Mucosa of stomach (tissue), 1 donor: Measurements from ENCODE around the gene EXOC3.
"Not testable (repeated sequence)": the region's sequence is repeated elsewhere in the genome, so short reads cannot be mapped to it uniquely, and the experiment has no call there.

Experiments used
- H3K27me3 ChIP-seq: one replicate; pipeline ENCODE4 v1.7.0; 2013; ENCODE audit warnings: mild to moderate bottlenecking, low read length; ENCODE audit not compliant: control insufficient read depth, insufficient read depth
- H3K36me3 ChIP-seq: one replicate; pipeline ENCODE4 v1.7.0; 2013; ENCODE audit warnings: low read length; ENCODE audit not compliant: control insufficient read depth, insufficient read depth
- H3K4me1 ChIP-seq: one replicate; pipeline ENCODE4 v1.7.0; 2013; ENCODE audit warnings: mild to moderate bottlenecking, low read length; ENCODE audit not compliant: control insufficient read depth, insufficient read depth
- H3K4me3 ChIP-seq: one replicate; pipeline ENCODE4 v1.7.0; 2013; ENCODE audit warnings: low read length
- H3K9ac ChIP-seq: one replicate; pipeline ENCODE4 v1.7.0; 2013; ENCODE audit warnings: mild to moderate bottlenecking, low read length, moderate library complexity
- H3K9me3 ChIP-seq: one replicate; pipeline ENCODE4 v1.7.0; 2013; ENCODE audit warnings: mild to moderate bottlenecking, low read length, moderate library complexity; ENCODE audit not compliant: control insufficient read depth
- donor health status: Pancreatic carcinoma.

The EXOC3 gene

DNA sequence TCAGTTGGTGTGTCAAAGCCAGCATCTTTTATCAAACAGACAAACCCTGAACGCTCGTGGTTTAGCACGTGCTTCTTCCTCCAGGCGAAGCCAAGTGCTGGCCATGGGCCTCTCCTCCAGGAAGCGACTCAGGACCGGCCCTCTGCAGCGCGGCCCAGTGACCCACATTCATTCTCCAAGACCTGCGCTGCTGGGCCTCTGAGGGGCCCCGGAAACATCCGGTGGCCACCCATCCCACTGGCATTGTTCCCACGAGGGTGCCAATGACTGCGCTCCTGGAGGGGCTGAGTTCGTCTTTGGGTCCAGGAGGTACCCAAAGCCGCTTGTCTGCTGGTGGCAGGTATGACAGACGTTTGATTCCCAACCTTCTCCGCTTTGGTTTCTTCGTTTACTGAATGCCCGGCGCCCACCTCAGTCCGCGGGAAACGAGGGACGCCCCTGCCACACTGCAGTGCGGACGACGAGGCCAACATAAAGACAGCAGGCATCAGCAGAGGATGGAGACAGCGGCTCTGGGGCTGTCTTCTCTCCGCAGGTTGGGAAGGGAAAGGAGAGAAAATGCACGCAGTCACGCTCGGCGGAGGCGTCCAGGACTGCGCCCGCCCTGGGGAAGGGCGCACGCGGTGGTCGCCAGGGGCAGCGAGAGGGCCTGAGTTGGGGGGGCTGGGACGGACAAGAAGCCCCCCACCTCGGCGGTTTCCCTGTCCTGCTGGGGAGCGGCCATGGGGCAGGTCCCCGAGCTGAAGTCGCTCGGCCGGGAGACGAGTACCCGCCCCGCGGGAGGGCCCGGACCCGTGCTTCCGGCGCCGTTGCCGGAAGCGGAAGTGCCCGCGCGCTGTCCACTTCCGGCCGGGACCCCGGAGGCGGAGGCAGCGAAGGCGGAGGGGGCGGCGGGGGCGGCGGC is at the start of gene EXOC3:
TSS of gene EXOC3 (plus strand) at position 842 of the 904 bp plus-strand sequence. CDS start 3,030 bp downstream, outside the sequence.
- Histone ChIP-seq H3K4me1 (peaks cover 19% of the 10 kb centered on the region), H3K9me3 (no peaks in the 10 kb centered on the region), H3K4me3 (peak within 1 kb of the TSS; percentile 92), H3K27me3 (no peaks in the 10 kb centered on the region), H3K9ac (peak within 1 kb of the TSS; percentile 87), H3K36me3 (peaks cover 3% of the 10 kb centered on the region)

DNA sequence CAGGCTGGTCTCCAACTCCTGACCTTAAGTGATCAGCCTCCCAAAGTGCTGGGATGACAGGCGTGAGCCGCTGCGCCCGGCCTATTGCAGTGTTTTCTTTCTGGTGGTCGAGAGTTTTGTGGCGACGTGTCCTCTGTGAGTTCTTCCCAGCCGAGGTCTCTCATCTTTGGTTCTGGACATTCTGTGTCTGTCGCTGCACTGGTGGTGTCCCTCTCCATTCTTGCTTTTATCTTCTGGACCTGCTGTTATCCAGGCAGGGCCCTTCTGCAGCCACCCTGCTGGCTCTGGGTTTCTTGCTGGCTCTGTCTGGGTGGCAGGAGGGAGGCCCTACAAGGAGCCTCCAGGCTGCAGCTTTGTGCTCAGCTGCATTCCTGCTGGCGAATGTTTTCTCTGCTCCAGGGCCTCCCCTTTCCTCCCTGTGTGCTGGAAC is 49.1 kb upstream of the EXOC3 start:
- Histone ChIP-seq H3K27me3 (peaks cover 2% of the 10 kb centered on the region), H3K9me3 (no peaks in the 10 kb centered on the region), H3K9ac (no peak overlapping the region), H3K4me1 (no peaks in the 10 kb centered on the region), H3K36me3 (no peaks in the 10 kb centered on the region), H3K4me3 (no peak overlapping the region)

DNA sequence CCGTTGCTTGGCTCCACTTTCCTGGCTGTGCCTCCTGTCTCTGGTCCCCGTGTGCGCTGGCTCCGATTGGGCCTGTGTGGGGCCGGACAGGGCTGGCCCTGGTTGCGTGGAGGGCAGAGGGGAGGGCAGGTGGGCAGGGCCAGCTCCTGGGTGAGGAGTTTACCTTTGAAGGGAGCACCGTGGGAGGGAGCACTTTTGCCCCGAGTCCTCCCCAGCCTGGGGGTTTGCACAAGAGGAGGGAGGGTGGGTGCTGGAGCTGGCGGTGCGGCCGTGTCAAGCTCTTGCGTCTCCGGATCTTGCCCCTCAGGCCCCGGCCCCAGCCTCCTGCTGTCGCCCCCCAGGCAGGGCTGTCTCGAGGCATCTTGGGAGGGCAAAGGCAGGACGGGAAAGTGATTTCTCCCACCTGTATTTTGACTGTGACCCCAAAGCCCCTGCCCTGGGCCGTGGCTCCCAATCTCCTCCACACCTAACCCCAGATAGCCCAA is 48.3 kb upstream of the EXOC3 start:
- Histone ChIP-seq H3K4me3 (no peak overlapping the region), H3K36me3 (no peaks in the 10 kb centered on the region), H3K4me1 (peaks cover 5% of the 10 kb centered on the region), H3K9me3 (no peaks in the 10 kb centered on the region), H3K27me3 (peaks cover 11% of the 10 kb centered on the region), H3K9ac (no peak overlapping the region)

DNA sequence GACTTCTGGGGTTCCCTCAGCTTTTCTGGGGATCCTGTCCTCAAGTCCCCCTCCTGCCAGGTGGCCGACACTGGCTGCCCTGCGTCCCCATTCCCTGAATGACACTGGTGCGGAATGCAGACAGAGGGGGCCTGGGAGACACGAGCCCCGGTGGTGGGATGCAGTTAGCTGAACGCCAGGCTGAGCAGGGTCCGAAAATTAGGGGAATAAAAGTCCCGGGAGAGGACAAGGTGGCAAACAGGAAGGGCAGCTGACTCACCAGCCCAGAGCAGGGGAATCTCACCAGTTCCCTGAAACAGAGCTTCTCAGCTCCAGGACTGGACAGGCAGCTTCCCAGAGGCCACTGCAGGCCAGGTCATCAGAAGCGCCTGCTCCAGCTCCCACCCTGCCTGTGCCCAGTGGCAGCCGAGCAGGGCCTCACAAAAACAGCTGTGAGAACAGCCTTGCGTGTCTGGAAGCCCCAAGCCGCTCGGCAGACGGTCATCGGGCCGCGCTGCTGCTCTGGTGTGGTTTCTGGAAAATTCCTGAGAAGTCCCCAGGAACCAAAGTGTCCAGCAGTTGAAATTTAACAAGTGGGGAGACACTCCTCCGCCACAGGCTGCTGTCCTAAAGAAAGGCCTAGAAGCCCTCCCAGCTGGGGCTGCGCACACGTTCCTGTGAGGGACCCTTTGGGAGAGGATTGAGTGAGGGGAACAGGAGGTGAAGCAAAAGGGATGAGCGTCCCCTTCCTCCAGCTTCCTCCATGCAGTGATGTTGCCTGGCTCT is 47.6 kb upstream of the EXOC3 start:
- peaks cover 11% of the 10 kb centered on the region for H3K4me1 ChIP-seq
- no peak overlapping the region for H3K9ac ChIP-seq
- peaks cover 17% of the 10 kb centered on the region for H3K27me3 ChIP-seq
- H3K9me3 ChIP-seq: no peaks in the 10 kb centered on the region
- no peak overlapping the region for H3K4me3 ChIP-seq
- H3K36me3 ChIP-seq: no peaks in the 10 kb centered on the region

DNA sequence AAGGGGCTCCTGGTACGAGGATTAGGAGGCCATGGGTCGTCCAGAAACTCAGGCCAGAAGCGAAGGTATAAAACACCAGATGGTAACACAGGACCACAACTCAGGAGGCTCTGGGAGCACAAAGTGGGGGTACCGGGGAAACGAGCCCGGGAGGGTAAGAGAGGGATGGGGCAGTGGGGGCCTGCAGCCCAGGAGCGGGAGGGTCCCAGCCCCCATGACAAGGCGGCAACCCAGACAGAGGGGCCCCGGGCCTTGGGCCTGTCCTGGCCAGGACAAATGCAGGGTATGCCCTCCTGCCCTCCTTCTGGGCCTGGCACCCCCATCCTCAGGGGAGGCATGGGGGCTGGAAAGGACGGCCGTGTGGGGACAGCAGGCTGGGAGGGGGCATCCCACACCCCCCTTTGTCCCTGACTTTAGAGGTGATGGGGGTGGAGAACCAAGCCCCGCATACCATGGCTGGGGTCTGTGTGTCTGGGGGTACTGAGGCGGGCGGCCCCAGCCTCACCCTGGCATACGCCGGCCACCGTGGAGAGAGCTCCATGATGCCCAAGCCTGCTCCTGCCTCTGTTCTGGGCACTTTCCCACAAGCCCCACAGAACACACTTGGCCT is 47.0 kb upstream of the EXOC3 start:
- Histone ChIP-seq H3K9ac (no peak overlapping the region), H3K27me3 (peaks cover 17% of the 10 kb centered on the region), H3K9me3 (no peaks in the 10 kb centered on the region), H3K4me3 (no peak overlapping the region), H3K36me3 (no peaks in the 10 kb centered on the region), H3K4me1 (peaks cover 11% of the 10 kb centered on the region)

DNA sequence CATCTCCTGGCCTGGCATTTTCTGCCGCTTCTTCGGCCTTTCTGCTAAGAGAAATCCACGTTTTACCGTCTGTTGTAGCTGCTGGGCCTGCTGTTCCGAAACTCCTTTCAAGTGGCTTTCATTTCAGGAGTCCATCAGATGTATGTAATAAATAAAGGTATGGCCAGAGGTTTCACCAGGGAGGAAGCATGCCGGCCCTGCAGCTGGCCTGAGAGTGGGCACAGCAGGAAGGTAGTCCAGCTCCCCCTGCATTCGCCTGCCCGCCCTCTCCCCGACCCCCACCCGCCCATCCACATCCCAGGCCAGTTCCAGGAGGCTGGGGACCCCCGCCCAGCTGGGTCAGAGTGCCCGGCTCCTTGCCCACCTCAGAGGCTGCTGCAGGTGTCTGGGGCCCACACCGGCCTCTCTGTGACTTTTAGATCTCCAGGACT is 46.4 kb upstream of the EXOC3 start:
- Histone ChIP-seq H3K9ac (no peak overlapping the region), H3K9me3 (no peaks in the 10 kb centered on the region), H3K4me1 (peaks cover 11% of the 10 kb centered on the region), H3K27me3 (peaks cover 17% of the 10 kb centered on the region), H3K4me3 (no peak overlapping the region), H3K36me3 (no peaks in the 10 kb centered on the region)

DNA sequence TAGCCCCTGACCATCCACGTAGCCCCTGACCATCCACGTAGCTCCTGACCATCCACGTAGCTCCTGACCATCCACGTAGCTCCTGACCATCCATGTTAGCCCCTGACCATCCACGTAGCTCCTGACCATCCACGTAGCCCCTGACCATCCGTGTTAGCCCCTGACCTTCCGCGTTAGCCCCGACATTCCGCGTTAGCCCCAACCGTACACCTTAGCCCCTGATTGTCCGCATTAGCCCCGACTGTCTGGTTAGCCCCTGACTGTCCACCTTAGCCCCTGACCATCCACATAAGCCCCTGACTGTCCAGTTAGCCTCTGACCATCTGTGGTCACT is 44.9 kb upstream of the EXOC3 start:
- H3K9ac ChIP-seq, H3K36me3 ChIP-seq, H3K9me3 ChIP-seq, H3K4me3 ChIP-seq: not testable (repeated sequence)
- peaks cover 17% of the 10 kb centered on the region for H3K27me3 ChIP-seq
- peaks cover 11% of the 10 kb centered on the region for H3K4me1 ChIP-seq

DNA sequence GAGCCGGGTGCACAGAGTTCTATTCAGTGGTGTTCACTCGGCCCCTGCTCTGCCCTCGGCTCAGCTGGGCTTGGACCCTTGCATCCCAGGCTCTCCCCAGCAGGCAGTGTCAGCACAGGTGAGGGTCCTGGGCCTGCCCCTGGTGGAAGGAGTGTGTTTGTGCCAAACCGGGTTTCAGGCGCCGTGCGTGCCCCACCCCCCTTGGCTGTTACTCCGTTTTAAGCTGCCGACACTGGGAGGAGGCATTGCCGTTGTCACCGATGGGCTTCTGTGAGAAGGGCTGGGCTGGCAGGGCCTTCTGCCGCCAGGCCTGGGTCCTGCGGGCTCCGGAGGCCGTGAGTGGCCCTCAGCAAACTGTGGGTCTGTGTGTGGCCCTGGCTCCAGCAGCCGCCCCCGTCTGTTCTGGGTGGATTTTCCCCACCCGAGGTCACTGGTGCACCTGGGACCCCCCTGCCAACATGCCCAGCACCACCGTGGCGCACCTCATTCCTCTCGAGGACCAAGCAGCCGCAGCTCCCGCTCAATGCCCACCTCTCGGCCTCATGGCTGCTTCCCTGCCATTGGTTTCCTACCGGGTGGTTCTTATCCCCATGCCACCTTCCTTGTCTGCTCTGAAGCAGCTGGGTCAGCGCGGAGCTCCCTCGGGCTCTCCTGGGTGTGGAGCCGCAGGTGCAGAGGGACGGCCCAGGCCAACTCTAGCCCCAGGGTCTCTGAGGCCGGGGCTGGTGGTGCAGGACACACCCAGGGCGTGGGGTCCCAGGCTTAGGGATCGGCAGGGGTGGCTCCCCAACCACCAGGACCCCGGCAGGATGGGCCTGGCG is 44.3 kb upstream of the EXOC3 start:
- H3K36me3 ChIP-seq: no peaks in the 10 kb centered on the region
- H3K4me1 ChIP-seq: peaks cover 11% of the 10 kb centered on the region
- H3K9me3 ChIP-seq: no peaks in the 10 kb centered on the region
- H3K4me3 ChIP-seq: no peak overlapping the region
- H3K27me3 ChIP-seq: peaks cover 17% of the 10 kb centered on the region
- no peak overlapping the region for H3K9ac ChIP-seq

DNA sequence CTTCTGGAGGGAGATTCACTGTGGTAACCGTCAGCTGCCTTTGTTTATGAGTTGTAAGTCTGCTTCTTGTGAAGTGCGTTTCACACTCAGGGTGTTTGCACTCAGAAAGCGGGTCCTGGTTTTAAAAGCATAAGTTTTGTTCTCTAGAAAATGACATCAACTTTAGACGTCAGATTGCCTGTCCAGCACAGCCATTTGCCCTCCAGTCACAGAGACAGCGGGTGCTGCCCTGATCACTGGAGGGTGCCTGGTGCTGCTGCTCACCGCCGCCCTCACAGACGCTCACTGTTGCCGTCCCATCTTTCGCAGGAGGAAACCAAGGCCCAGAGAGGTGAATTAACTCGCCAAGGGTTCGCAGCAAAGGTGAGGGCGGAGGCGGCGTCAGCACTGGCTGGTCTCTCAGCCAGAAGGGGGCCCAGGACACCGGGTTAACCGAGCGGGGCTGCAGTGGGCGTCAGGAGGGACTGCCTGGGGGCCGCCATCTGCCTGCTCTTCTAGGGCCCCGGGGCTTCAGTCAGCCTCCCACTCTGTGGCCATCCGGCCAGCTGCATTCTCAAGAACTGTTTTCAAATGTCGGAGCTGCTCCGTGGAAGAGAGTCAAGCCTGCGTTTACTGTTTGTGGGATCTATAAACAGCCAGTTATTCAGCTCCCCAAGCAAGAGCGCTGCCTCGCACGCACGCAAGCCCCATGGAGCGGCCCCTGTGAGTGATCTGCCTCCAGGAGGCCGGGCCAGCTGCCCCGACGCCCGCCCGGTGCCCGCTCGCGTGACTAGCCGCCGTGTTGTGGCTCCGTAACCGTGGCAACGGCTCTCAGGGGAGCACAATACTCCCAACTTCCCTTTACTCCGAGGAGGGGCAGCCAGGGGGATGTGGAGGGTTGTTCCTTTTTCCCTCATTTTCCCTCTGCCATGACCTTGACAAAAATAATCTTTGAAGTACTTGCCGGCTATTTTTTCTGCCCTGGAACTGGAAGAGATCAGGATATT is 43.4 kb upstream of the EXOC3 start:
- H3K9me3 ChIP-seq: no peaks in the 10 kb centered on the region
- peaks cover 17% of the 10 kb centered on the region for H3K27me3 ChIP-seq
- no peak overlapping the region for H3K4me3 ChIP-seq
- H3K36me3 ChIP-seq: no peaks in the 10 kb centered on the region
- peaks cover 11% of the 10 kb centered on the region for H3K4me1 ChIP-seq
- H3K9ac ChIP-seq: no peak overlapping the region

DNA sequence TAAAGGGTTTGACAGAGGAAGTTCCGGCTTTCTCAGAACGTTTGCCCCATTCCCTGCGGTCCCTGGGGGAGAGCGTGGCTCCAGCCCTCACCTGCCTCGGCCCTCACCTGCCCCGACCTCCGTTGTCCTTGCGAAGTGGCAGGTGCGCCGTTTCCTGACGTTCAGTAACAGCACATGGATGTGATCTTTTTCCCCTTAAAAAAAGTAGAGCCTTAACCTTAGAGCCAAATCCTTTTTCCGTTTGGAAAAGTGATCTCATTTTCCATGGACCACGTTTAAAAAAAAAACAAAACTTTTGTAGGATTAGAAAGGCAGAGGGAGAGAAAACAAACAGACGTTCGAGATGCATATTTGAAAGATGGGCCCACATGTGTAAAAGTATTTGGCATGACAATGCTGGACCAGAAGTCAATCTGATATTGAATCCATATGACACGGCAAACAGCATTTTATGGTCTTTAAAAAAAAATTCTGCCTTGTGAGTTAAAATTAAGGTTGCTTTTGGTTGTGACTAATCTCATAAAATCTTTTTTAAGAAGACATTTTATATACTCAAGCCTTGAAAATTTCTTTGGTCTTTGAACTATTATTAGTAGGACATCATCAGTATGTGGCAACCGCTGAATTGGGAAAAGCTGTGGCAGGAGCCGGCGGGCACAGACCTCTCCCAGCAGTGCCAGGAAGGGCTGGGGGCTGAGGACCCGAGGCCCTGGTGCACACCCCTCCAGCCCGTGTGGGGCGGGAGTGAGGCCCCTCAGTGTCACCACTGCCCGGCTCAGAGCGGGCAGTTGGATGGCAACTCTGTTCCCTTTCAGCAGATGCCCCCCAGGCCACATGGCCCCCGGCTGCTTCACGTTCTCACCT is 42.5 kb upstream of the EXOC3 start:
- Histone ChIP-seq H3K4me1 (peaks cover 11% of the 10 kb centered on the region), H3K36me3 (no peaks in the 10 kb centered on the region), H3K9ac (no peak overlapping the region), H3K4me3 (no peak overlapping the region), H3K9me3 (no peaks in the 10 kb centered on the region), H3K27me3 (peaks cover 17% of the 10 kb centered on the region)
